BLaER1 treated with 17β-estradiol and CSF1 and Interleukin-3, amounts not matched to agents 10 nM and 100 nM (cell line): ENCODE data around the gene SLC7A6OS.
A peak's percentile ranks its signal among the peaks of the same experiment; 100 is the strongest.
"Not testable (repeated sequence)": the region's sequence is repeated elsewhere in the genome, so short reads cannot be mapped to it uniquely, and the experiment has no call there.

ENCODE experiments used
- H3K27ac ChIP-seq, 11 experiments: shearing (Covaris generic); formaldehyde crosslinking; 2 replicates each; pipeline ENCODE4 v1.8.1; 2022
- H3K27me3 ChIP-seq, 11 experiments: shearing (Covaris generic); formaldehyde crosslinking; 2 replicates each; pipeline ENCODE4 v1.8.1; 2022
- H3K36me3 ChIP-seq, 11 experiments: shearing (Covaris generic); formaldehyde crosslinking; 2 replicates each; pipeline ENCODE4 v1.8.1; 2022
- H3K4me1 ChIP-seq, 10 experiments: shearing (Covaris generic); formaldehyde crosslinking; 2 replicates each; pipeline ENCODE4 v1.8.1; 2022
- H3K4me2 ChIP-seq, 11 experiments: shearing (Covaris generic); formaldehyde crosslinking; 2 replicates each; pipeline ENCODE4 v1.8.1; 2022
- H3K4me3 ChIP-seq, 10 experiments: shearing (Covaris generic); formaldehyde crosslinking; 2 replicates each; pipeline ENCODE4 v1.8.1; 2022
- H3K9ac ChIP-seq, 11 experiments: shearing (Covaris generic); formaldehyde crosslinking; 2 replicates each; pipeline ENCODE4 v1.8.1; 2022
- H3K9me3 ChIP-seq, 11 experiments: shearing (Covaris generic); formaldehyde crosslinking; replicated peaks in 1 of 11; 2 replicates each; pipeline ENCODE4 v1.8.1; 2022
- H4K20me1 ChIP-seq, 11 experiments: shearing (Covaris generic); formaldehyde crosslinking; 2 replicates each; pipeline ENCODE4 v1.8.1; 2022
- Cebpa-rat ChIP-seq, 11 experiments: shearing (Covaris generic); IDR thresholded peaks; 2 replicates each; pipeline ENCODE4 v1.8.1; 2022

The SLC7A6OS gene

GRCh38 chr16:68290450-68290849 is 20.3 kb downstream of the SLC7A6OS start:
- no peak for TF ChIP-seq Cebpa-rat (IDR thresholded peaks at IDR 0.05)
- Histone ChIP-seq H3K4me1 (peaks cover 55 to 65% (median 58%) of the 10 kb centered on the region in 10 experiments), H3K27ac (peak overlapping the region in 10 of 11 experiments; percentile 12 to 50 (median 24); a peak in 13 of 22 replicates), H3K9ac (peak overlapping the region in 9 of 11 experiments; percentile 1 to 44 (median 10); a peak in 6 of 22 replicates), H4K20me1 (peaks cover 0 to 96% (median 27%) of the 10 kb centered on the region in 11 experiments; a peak in 17 of 22 replicates), H3K9me3 (no peaks in the 10 kb centered on the region), H3K36me3 (peaks cover 53 to 88% (median 75%) of the 10 kb centered on the region in 11 experiments), H3K27me3 (no peaks in the 10 kb centered on the region), H3K4me3 (peak overlapping the region in 1 of 10 experiments; percentile 5; a peak in 1 of 20 replicates), H3K4me2 (peak overlapping the region; percentile 75 to 97 (median 91))

GRCh38 chr16:68289621-68290329 is 21.0 kb downstream of the SLC7A6OS start:
- no peaks in the 10 kb centered on the region for H3K9me3 ChIP-seq
- peak overlapping the region; percentile 7 to 54 (median 38); a peak in 16 of 22 replicates for H3K9ac ChIP-seq
- H3K36me3 ChIP-seq, result peaks cover 46 to 82% (median 68%) of the 10 kb centered on the region in 11 experiments
- H3K4me2 ChIP-seq, result peak overlapping the region; percentile 75 to 97 (median 91)
- H3K4me3 ChIP-seq, result peak overlapping the region in 1 of 10 experiments; percentile 5; a peak in 1 of 20 replicates
- peaks cover 0 to 96% (median 22%) of the 10 kb centered on the region in 11 experiments; a peak in 16 of 22 replicates for H4K20me1 ChIP-seq
- peak overlapping the region in 10 of 11 experiments; percentile 14 to 71 (median 44); a peak in 19 of 22 replicates for H3K27ac ChIP-seq
- no peaks in the 10 kb centered on the region for H3K27me3 ChIP-seq
- TF ChIP-seq Cebpa-rat (IDR thresholded peaks at IDR 0.05), result no peak
- peaks cover 61 to 72% (median 65%) of the 10 kb centered on the region in 10 experiments for H3K4me1 ChIP-seq

GRCh38 chr16:68289202-68289601 is 21.5 kb downstream of the SLC7A6OS start:
- H3K4me2 ChIP-seq, result peak overlapping the region; percentile 75 to 97 (median 91)
- H3K36me3 ChIP-seq, result peaks cover 41 to 76% (median 62%) of the 10 kb centered on the region in 11 experiments
- TF ChIP-seq Cebpa-rat (IDR thresholded peaks at IDR 0.05), result no peak
- no peaks in the 10 kb centered on the region for H3K27me3 ChIP-seq
- H3K27ac ChIP-seq, result peak overlapping the region in 9 of 11 experiments; percentile 9 to 71 (median 45); a peak in 15 of 22 replicates
- H3K4me1 ChIP-seq, result peaks cover 67 to 78% (median 71%) of the 10 kb centered on the region in 10 experiments
- H4K20me1 ChIP-seq, result peaks cover 0 to 96% (median 21%) of the 10 kb centered on the region in 11 experiments; a peak in 17 of 22 replicates
- no peaks in the 10 kb centered on the region for H3K9me3 ChIP-seq
- H3K4me3 ChIP-seq, result no peak overlapping the region
- H3K9ac ChIP-seq, result peak overlapping the region in 10 of 11 experiments; percentile 11 to 54 (median 40); a peak in 14 of 22 replicates

GRCh38 chr16:68288796-68289195 is 21.9 kb downstream of the SLC7A6OS start:
- H3K27me3 ChIP-seq, H3K4me3 ChIP-seq, H3K9me3 ChIP-seq: not testable (repeated sequence)
- H3K27ac ChIP-seq, result peak overlapping the region in 7 of 11 experiments; percentile 9 to 79 (median 53); a peak in 8 of 22 replicates
- peaks cover 71 to 82% (median 75%) of the 10 kb centered on the region in 10 experiments for H3K4me1 ChIP-seq
- peak overlapping the region in 4 of 11 experiments; percentile 37 to 44 (median 42); a peak in 4 of 22 replicates for H3K9ac ChIP-seq
- H3K4me2 ChIP-seq, result peak overlapping the region; percentile 75 to 97 (median 91)
- H4K20me1 ChIP-seq, result peaks cover 0 to 96% (median 19%) of the 10 kb centered on the region in 11 experiments; a peak in 17 of 22 replicates
- H3K36me3 ChIP-seq, result peaks cover 37 to 72% (median 58%) of the 10 kb centered on the region in 11 experiments

- H4K20me1 ChIP-seq, result peaks cover 0 to 96% (median 13%) of the 10 kb centered on the region in 11 experiments; a peak in 17 of 22 replicates
- H3K27me3 ChIP-seq, result no peaks in the 10 kb centered on the region
- H3K4me1 ChIP-seq, result peaks cover 77 to 87% (median 80%) of the 10 kb centered on the region in 10 experiments
- 0 out of 22 replicates have a peak overlapping the region, but pooled peaks of 3 of the 11 experiments have one; percentile 10 to 27 (median 13) for H3K9ac ChIP-seq
- H3K9me3 ChIP-seq, result no peaks in the 10 kb centered on the region
- H3K4me3 ChIP-seq, result no peak overlapping the region
- H3K27ac ChIP-seq, result peak overlapping the region in 10 of 11 experiments; percentile 7 to 83 (median 42); a peak in 13 of 22 replicates
- peaks cover 31 to 66% (median 53%) of the 10 kb centered on the region in 11 experiments for H3K36me3 ChIP-seq
- no peak for TF ChIP-seq Cebpa-rat (IDR thresholded peaks at IDR 0.05)
- peak overlapping the region; percentile 75 to 97 (median 91) for H3K4me2 ChIP-seq
These were observed 22.5 kb downstream of the SLC7A6OS start for GRCh38 chr16:68288252-68288650.

GRCh38 chr16:68287276-68288251 is 23.2 kb downstream of the SLC7A6OS start:
- H4K20me1 ChIP-seq, result peaks cover 0 to 99% (median 12%) of the 10 kb centered on the region in 11 experiments; a peak in 16 of 22 replicates
- peak overlapping the region; percentile 75 to 97 (median 91) for H3K4me2 ChIP-seq
- H3K9me3 ChIP-seq, result no peaks in the 10 kb centered on the region
- TF ChIP-seq Cebpa-rat (IDR thresholded peaks at IDR 0.05), result no peak
- peak overlapping the region in 10 of 11 experiments; percentile 7 to 83 (median 42); a peak in 16 of 22 replicates for H3K27ac ChIP-seq
- peak overlapping the region in 4 of 11 experiments; percentile 1 to 40 (median 18); a peak in 1 of 22 replicates for H3K9ac ChIP-seq
- no peaks in the 10 kb centered on the region for H3K27me3 ChIP-seq
- H3K4me1 ChIP-seq, result peaks cover 84 to 94% (median 87%) of the 10 kb centered on the region in 10 experiments
- peaks cover 24 to 66% (median 51%) of the 10 kb centered on the region in 11 experiments for H3K36me3 ChIP-seq
- H3K4me3 ChIP-seq, result peak overlapping the region in 2 of 10 experiments; percentile 48 to 56; a peak in 3 of 20 replicates

GRCh38 chr16:68286153-68287074 is 24.3 kb downstream of the SLC7A6OS start:
- Histone ChIP-seq H3K27ac (peak overlapping the region in 10 of 11 experiments; percentile 21 to 83 (median 80); a peak in 20 of 22 replicates), H3K9me3 (no peaks in the 10 kb centered on the region), H3K36me3 (peaks cover 13 to 66% (median 51%) of the 10 kb centered on the region in 11 experiments), H3K4me2 (peak overlapping the region; percentile 75 to 97 (median 91)), H3K4me3 (peak overlapping the region in 8 of 10 experiments; percentile 2 to 56 (median 32); a peak in 14 of 20 replicates), H3K9ac (peak overlapping the region in 9 of 11 experiments; percentile 46 to 67 (median 61); a peak in 16 of 22 replicates), H3K4me1 (peaks cover 95 to 100% (median 99%) of the 10 kb centered on the region in 10 experiments), H3K27me3 (no peaks in the 10 kb centered on the region), H4K20me1 (peaks cover 0 to 99% (median 6%) of the 10 kb centered on the region in 11 experiments; a peak in 16 of 22 replicates)
- TF ChIP-seq Cebpa-rat (IDR thresholded peaks at IDR 0.05), result no peak
